Keratinocyte (primary cell): ENCODE data around the gene TEN1. TPM values are rescaled to one million over a fixed set of nuclear protein-coding genes. Genes with fewer than 3 reads are reported as not detected.

Experiments
- DNase-seq: peaks from one replicate; pipeline ENCODE4 v3.0.0-alpha.2; 2011; ENCODE audit warnings: low read depth, missing footprints, low spot score
- FAIRE-seq: peaks from 2 replicates; lab custom pipeline; 2011; peaks lifted over from hg19 to GRCh38; lab: Jason Lieb, UNC
- H2AFZ ChIP-seq: 2 replicates; pipeline ENCODE4 v1.6.0; 2012; ENCODE audit warnings: low read length, control low read depth, inconsistent platforms; ENCODE audit not compliant: control insufficient read depth
- H3K27ac ChIP-seq: 2 replicates; pipeline ENCODE4 v1.5.1; 2011; ENCODE audit warnings: low read length; ENCODE audit not compliant: control insufficient read depth, insufficient read depth
- H3K27me3 ChIP-seq: 3 replicates; pipeline ENCODE4 v1.6.0; 2011; ENCODE audit warnings: low read length; ENCODE audit not compliant: control insufficient read depth, insufficient read depth; ENCODE audit errors: extremely low read depth
- H3K36me3 ChIP-seq, 2 experiments: 2 replicates in 1 of 2; 3 replicates in 1 of 2; pipeline ENCODE4 v1.5.1; 2011; ENCODE audit warnings: low read length in 2 of 2, mild to moderate bottlenecking in 1 of 2; ENCODE audit not compliant: control insufficient read depth in 2 of 2, insufficient read depth in 2 of 2; ENCODE audit errors: extremely low read depth in 1 of 2
- H3K4me1 ChIP-seq: 3 replicates; pipeline ENCODE4 v1.5.1; 2011; ENCODE audit warnings: low read length; ENCODE audit not compliant: control insufficient read depth, insufficient read depth; ENCODE audit errors: extremely low read depth
- H3K4me2 ChIP-seq: 3 replicates; pipeline ENCODE4 v1.6.0; 2011; ENCODE audit warnings: low read depth, low read length; ENCODE audit not compliant: control insufficient read depth, insufficient read depth; ENCODE audit errors: extremely low read depth
- H3K4me3 ChIP-seq, 3 experiments: fragments of 200-600 bp in 1 of 3; sonication (generic) in 1 of 3; 2 replicates in 2 of 3; 3 replicates in 1 of 3; pipeline ENCODE4 v1.5.1; 2011 to 2016; ENCODE audit warnings: low read length in 3 of 3, mild to moderate bottlenecking in 3 of 3, control low read depth in 2 of 3, inconsistent platforms in 1 of 3, low read depth in 1 of 3, mixed read lengths in 1 of 3, mixed run types in 1 of 3, moderate library complexity in 1 of 3; ENCODE audit not compliant: control insufficient read depth in 2 of 3, insufficient read depth in 2 of 3; ENCODE audit errors: extremely low read depth in 1 of 3
- H3K79me2 ChIP-seq: 2 replicates; pipeline ENCODE4 v1.6.0; 2012; ENCODE audit warnings: low read length; ENCODE audit not compliant: control insufficient read depth, insufficient read depth
- H3K9ac ChIP-seq: 3 replicates; pipeline ENCODE4 v1.6.0; 2011; ENCODE audit warnings: low read length; ENCODE audit not compliant: control insufficient read depth, insufficient read depth; ENCODE audit errors: extremely low read depth
- H3K9me1 ChIP-seq: 3 replicates; pipeline ENCODE4 v1.6.0; 2011; ENCODE audit warnings: low read length; ENCODE audit not compliant: control insufficient read depth, insufficient read depth; ENCODE audit errors: extremely low read depth
- H3K9me3 ChIP-seq: 2 replicates; pipeline ENCODE4 v1.5.1; 2012; ENCODE audit warnings: low read depth, low read length; ENCODE audit not compliant: control insufficient read depth
- H4K20me1 ChIP-seq: 3 replicates; pipeline ENCODE4 v1.6.0; 2011; ENCODE audit warnings: low read length; ENCODE audit not compliant: control insufficient read depth, insufficient read depth; ENCODE audit errors: extremely low read depth
- EZH2 ChIP-seq: IDR thresholded peaks from one replicate; pipeline ENCODE4 v1.6.1; 2012; ENCODE audit warnings: inconsistent platforms, mild to moderate bottlenecking, low read length, moderate library complexity
- dilution Hi-C: fragments of 300-500 bp; cut with MboI; formaldehyde crosslinking; loops from one replicate; pipeline ENCODE4 v1.7.0; 2020; ENCODE audit warnings: low sequenced_read_pairs; ENCODE audit not compliant: extremely low pct_ligation_motif_present
- polyA plus RNA-seq, 5 experiments: library from polyadenylated mRNA; depleted of rRNA in 3 of 5; stranded (reverse) in 3 of 5; stranded (forward) in 1 of 5; unstranded in 1 of 5; fragments of >200 nt; gene quantifications; 1 replicate in 1 of 5; 2 replicates in 3 of 5; 3 replicates in 1 of 5; pipeline versions ENCODE4 v1.2.1 to v1.2.3, GENCODE V29; 2011 to 2012; ENCODE audit warnings: missing spikeins in 2 of 5, low read depth in 1 of 5, low replicate concordance in 1 of 5
- TF ChIP-seq, protein P1 (sequence below), 3 experiments: IDR thresholded peaks in 1 of 3; conservative IDR thresholded peaks in 1 of 3; optimal IDR thresholded peaks in 1 of 3; 2 replicates in 2 of 3; 3 replicates in 1 of 3; pipeline versions ENCODE3 to v1.5.1; 2011; ENCODE audit warnings: low read length in 3 of 3, mild to moderate bottlenecking in 3 of 3, moderate library complexity in 2 of 3, control low read depth in 1 of 3, inconsistent platforms in 1 of 3; ENCODE audit not compliant: insufficient read depth in 2 of 3; ENCODE audit errors: extremely low read depth in 1 of 3

TEN1 gene
- polyA plus RNA-seq, 1 donor (not counting 4 experiments of a cell fraction or from before 2014, with no cell fraction given): 11.7 TPM

- dilution Hi-C loops: no loop called here
- TF ChIP-seq EZH2: no peak
- H3K9me1 ChIP-seq: no peaks in the 10 kb centered on the region
- H3K36me3 ChIP-seq: no peaks in the 10 kb centered on the region
- peak overlapping the region; percentile 95 for H3K9ac ChIP-seq
- peak overlapping the region; percentile 79 for H3K4me2 ChIP-seq
- H3K79me2 ChIP-seq: peaks cover 3% of the 10 kb centered on the region
- no peak for DNase-seq
- H4K20me1 ChIP-seq: no peaks in the 10 kb centered on the region
- peak overlapping the region; percentile 53 to 83 (median 79) for H3K4me3 ChIP-seq
- H3K9me3 ChIP-seq: no peaks in the 10 kb centered on the region
- peak overlapping the region; percentile 96 for H3K27ac ChIP-seq
- peak overlapping the region; percentile 89 for H2AFZ ChIP-seq
- H3K27me3 ChIP-seq: no peaks in the 10 kb centered on the region
- FAIRE-seq: no peak
- peaks cover 35% of the 10 kb centered on the region for H3K4me1 ChIP-seq
These were observed 706 bp downstream of the TEN1 start for GRCh38 chr17:75979705-75980187.

GRCh38 chr17:75980188-75981018, 1.4 kb downstream of the TEN1 start:
- Histone ChIP-seq H2AFZ (no peak overlapping the region), H3K36me3 (no peaks in the 10 kb centered on the region), H3K4me1 (peaks cover 35% of the 10 kb centered on the region), H3K4me2 (peak overlapping the region; percentile 79), H3K4me3 (peak overlapping the region; percentile 53 to 83 (median 79)), H3K9me3 (no peaks in the 10 kb centered on the region), H3K27me3 (no peaks in the 10 kb centered on the region), H3K79me2 (peaks cover 3% of the 10 kb centered on the region), H4K20me1 (no peaks in the 10 kb centered on the region), H3K9me1 (no peaks in the 10 kb centered on the region), H3K27ac (peak overlapping the region; percentile 96), H3K9ac (peak overlapping the region; percentile 95)
- FAIRE-seq (no peak), DNase-seq (no peak)
- dilution Hi-C loops: no loop called here
- TF ChIP-seq EZH2: no peak
- TF ChIP-seq, protein P1, sequence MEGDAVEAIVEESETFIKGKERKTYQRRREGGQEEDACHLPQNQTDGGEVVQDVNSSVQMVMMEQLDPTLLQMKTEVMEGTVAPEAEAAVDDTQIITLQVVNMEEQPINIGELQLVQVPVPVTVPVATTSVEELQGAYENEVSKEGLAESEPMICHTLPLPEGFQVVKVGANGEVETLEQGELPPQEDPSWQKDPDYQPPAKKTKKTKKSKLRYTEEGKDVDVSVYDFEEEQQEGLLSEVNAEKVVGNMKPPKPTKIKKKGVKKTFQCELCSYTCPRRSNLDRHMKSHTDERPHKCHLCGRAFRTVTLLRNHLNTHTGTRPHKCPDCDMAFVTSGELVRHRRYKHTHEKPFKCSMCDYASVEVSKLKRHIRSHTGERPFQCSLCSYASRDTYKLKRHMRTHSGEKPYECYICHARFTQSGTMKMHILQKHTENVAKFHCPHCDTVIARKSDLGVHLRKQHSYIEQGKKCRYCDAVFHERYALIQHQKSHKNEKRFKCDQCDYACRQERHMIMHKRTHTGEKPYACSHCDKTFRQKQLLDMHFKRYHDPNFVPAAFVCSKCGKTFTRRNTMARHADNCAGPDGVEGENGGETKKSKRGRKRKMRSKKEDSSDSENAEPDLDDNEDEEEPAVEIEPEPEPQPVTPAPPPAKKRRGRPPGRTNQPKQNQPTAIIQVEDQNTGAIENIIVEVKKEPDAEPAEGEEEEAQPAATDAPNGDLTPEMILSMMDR (optimal IDR thresholded peaks at IDR 0.05 in 1 of 3, IDR thresholded peaks at IDR 0.05 in 1 of 3, conservative IDR thresholded peaks at IDR 0.05 in 1 of 3; ENCODE audit: extremely low read depth in 1 of 3, insufficient read depth in 2 of 3, low read length in 3 of 3): no peak
